GM15510 (cell line): ENCODE data around the gene MTX1.

Experiments used
- POLR2A ChIP-seq: IDR thresholded peaks from 3 replicates; pipeline ENCODE4 v1.6.1; 2011; ENCODE audit warnings: borderline replicate concordance; ENCODE audit not compliant: insufficient read length; ENCODE audit errors: extremely low read depth

The MTX1 gene

GRCh38 chr1:155196893-155197638 is 11.4 kb upstream of the MTX1 start:
- no peak for TF ChIP-seq POLR2A

DNA sequence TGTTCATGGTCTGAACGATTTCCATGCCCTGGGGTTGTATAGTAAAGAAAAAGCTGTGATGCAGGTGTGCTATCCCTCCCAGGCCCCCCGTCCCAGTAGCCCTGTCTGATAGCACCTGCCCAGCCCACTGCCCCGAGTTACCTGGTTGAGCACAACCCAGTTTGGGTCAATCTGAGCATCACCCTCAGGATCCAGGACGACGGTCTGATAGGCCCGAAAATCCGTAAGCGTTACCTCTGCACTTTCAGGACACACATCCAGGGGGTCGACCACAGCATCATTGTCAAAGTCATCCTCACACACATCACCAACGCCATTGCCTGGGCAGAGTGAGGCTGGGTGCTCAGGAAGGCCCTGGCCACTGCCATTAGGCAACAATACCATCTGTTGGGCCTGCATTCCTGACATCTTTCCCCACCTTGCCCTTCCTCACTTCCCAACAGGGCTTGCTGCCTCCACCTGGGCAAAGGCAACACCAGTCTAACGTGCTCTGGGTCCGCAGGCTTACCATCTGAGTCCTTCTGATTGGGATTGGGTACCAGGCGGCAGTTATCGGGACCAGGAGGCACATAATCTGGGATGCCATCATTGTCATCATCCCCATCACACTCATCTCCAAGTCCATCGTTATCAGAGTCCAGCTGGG is 10.5 kb upstream of the MTX1 start:
- TF ChIP-seq POLR2A = no peak

DNA sequence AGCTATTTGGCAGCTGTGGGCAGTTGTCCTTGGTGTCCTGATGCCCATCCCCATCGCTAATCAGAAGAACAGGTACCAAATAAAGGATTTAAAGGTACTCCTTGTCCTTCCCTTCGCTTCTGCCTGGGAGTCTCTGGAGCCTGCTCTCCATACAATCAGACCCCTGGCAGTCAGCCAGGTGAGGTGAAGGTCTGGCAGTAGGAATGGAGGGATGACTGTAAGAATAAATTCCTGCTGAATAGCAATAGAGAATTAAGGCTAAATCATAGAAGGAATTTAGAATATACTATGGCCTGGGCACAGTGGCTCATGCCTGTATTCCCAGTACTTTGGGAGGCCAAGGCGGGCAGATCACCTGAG is 10.0 kb upstream of the MTX1 start:
- TF ChIP-seq POLR2A = no peak

- TF ChIP-seq POLR2A = no peak
These were observed 8.7 kb upstream of the MTX1 start for GRCh38 chr1:155199792-155200191.

DNA sequence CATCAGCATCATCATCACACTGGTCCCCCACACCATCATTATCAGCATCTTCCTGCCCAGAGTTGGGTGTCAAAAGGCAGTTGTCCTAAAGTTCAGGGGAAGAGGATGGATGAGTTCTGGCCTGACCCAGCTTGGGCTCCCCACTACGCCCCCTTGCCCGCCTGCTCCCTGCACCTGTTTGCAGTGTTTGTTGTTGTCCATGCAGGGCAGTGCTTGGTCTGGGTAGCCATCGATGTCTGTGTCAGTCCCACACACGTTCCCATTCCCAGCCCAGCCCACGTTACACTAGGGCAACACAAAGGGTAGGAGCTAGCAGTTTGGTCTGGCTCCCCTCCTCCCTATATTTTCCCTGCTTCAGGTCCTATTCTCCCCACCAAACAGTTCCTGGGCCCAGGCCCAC is 7.6 kb upstream of the MTX1 start:
- TF ChIP-seq POLR2A = no peak

GRCh38 chr1:155202198-155202597 is 6.3 kb upstream of the MTX1 start:
- no peak for TF ChIP-seq POLR2A

DNA sequence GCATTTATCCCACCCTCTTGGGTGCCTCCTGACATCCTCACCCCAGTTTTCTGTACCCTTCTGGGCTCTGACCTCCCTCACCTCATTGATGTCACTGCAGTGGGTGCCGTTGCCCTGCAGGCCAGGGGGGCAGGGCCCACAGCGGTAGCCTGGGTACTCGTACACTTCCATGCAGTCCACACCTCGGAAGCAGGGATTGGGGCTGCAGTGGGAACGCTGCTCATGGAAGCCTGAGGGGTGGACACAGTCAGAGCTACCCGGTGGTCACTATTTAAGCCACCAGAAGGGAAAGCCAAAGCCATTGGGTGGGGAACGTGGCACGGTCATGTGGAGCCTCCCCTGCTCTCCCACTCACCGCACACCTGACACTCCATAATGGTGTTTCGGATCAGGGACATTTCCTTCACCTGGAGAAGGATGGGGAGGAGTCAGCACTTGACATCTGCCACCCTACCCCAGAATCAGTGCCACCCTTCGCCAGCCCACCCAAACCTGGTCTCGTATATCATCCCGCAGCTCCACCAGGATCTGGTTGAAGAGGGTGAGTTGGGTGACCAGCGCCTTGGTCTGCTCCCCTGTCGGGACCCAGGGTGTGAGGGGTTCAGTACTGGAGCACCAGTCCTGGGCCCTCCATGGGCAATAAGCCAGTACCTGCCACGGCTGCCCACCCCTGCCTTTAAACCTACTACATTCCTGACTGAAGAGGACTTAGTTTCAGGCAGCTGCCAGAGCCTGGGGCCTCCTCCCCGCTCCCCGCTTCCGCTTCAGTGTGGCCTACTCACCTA is 5.6 kb upstream of the MTX1 start:
- no peak for TF ChIP-seq POLR2A

- TF ChIP-seq POLR2A = no peak
These were observed 3.5 kb upstream of the MTX1 start for GRCh38 chr1:155205035-155205434.

DNA sequence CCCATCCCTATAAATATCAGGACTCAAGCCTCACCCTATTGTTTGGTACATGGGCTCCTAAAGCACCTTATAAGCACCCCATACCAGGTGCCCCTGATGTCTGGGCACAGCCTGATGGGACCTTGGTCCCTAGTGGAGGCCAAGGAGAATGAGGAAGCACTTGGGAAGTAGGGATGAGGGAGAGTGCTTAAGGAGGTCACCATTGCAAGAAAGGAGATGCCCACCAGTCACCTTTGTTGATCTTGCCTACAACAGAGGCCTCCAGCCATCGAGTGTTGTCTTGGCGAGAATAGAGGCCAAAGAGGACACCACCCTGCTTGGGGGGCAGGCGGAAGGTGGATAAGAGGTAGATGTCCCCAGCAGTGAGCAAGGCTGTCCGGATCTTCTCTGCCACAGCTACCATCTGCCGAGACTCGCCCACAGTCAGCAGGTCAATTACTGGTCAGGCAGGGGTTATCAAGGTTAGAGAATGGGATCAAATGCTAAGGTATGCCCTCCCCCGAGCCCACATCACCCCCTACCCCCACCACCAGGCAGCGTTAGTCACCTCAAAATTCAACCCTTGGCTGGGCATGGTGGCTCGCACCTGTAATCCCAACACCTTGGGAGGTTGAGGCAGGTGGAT is 2.4 kb upstream of the MTX1 start:
- no peak for TF ChIP-seq POLR2A

- no peak for TF ChIP-seq POLR2A
These were observed 1.3 kb upstream of the MTX1 start for GRCh38 chr1:155206891-155207805.

DNA sequence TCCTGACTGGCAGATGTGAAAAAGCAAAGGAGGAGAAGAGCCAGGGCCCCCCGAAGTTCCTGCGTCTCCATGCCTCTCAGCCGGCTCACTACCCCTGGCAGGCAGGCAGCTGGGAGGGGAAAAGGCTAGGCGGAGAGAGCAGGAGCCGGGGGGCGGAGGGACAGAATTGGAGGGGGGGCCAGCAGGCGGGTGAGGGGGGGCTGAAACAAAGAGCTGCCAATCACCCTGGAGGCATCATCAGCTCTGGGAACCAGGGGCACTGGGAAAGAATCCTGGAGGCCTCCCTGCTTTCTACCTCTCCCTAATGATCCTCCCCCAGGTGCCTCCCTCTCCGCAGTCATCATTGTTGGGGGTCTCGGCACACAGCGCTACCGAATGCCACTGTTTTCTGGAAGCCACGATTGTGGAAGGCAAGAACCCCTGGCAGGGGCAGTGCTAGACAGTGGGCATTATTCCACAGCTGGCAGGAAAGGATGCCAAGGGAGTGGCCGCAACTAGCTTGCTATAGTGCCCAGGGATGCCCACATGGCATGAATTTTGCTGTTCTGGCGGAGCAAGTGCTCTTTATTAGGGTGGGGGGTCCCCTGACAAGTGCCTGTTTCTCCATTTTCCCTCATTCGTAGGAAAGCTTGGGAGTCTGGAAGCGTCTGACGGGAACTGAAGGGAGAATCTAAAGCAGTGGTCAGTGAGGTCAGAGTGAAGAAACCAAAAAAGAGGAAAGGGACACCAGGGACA is 522 bp upstream of the MTX1 start, which contains the start of gene THBS3:
Gene THBS3, minus strand, starts transcription at position 92 of the 735 bp plus-strand sequence. Its CDS starts 21 bp downstream, at position 71.
- TF ChIP-seq POLR2A = no peak

- no peak for TF ChIP-seq POLR2A
These were observed 822 bp downstream of the MTX1 start for GRCh38 chr1:155209312-155209721.
